ENCODE results near the gene CHST1.

Gene CHST1

DNA sequence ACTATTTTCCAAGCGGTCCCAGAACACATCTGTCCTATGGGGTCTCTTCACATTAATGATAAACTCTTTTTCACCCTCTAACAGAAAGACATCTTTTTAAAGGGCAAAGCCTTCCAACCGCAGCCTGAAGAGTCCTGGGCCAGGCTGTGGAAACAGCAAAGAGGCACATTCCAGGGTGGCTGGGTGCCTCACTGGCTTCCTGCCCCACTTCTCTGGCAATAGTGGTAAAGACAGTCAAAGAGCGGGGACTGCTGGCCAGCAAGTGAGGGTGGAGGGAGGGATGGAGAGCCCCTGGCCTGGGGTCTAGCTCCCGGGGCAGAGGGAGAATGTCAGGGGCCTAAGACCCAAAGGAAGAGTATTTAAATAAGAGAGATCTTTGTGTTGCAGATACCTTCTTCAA is 10.2 kb upstream of the CHST1 start:
- H3K27ac ChIP-seq = no peak overlapping the region
- no peak overlapping the region for H3K4me3 ChIP-seq

DNA sequence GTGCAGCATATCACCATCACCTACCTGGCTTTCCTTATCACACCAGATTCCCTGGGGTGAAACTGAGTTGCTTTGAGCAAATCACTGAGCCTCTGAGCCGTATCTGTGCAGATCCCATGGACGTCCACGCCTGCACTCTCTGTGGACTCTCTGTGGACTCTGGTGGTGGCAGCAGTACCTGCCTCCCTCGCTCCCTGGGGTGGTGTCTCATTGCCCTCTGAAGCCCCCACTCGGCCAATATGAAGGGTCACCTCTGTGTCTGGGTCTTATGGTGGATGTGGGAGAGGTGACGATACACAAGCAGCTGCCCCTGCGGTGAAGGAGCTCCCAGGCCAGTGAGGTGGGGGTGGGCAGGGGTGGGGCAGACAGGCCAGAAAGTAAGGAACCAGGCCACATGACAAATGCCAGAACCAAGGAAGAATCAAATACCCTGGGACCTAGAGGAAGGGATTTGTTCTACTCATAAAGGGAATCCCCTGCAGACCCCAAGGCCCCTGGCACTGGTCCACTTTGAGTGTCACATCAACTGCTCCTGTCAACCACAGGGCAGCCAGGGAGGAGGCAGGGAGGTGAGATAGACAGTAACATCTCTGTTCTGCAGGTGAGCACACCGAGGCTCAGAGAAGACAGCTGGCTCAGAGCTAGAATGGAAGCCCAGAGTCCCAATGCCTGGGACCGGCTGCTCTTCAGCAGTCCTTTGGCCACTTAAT is 9.2 kb upstream of the CHST1 start:
- no peak overlapping the region for H3K4me3 ChIP-seq
- H3K27ac ChIP-seq = no peak overlapping the region

DNA sequence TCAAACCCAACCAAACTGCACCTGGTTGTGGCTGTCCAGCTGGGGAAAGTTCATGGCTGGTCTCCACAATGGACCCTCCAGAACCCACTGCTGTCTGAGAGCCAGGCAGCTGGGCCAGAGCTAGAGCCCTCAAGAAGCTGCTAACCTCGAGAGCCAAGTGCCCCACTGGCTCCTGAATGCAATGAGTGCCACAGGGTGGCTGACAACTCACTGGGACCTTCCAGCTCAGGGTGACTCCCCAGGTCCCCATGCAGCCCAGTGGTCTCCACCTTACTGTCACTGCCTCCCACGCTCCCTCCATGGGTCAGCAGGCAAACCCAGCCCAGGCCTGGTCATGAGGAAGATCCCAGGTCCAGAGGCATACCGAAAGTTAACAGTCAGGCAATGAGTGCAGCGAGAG is 8.0 kb upstream of the CHST1 start:
- Histone ChIP-seq H3K27ac (no peak overlapping the region), H3K4me3 (no peak overlapping the region)

DNA sequence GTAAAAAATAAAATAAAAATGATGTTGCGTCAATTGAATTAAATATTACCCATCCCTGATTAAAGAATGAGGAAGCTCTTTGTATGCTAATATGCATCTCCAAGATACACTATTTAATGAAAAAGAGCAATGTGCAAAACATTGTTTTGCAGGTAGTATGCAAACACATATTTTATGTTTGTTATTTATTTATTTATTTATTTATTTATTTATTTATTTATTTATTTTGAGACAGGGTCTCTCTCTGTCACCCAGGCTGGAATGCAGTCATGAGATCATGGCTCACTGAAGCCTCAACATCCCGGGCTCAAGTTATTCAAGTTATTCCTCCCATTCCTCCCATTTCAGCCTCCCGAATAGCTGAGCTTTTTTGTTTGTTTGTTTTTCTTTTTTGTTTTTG is 7.2 kb upstream of the CHST1 start:
- Histone ChIP-seq H3K27ac (no peak overlapping the region), H3K4me3 (no peak overlapping the region)

DNA sequence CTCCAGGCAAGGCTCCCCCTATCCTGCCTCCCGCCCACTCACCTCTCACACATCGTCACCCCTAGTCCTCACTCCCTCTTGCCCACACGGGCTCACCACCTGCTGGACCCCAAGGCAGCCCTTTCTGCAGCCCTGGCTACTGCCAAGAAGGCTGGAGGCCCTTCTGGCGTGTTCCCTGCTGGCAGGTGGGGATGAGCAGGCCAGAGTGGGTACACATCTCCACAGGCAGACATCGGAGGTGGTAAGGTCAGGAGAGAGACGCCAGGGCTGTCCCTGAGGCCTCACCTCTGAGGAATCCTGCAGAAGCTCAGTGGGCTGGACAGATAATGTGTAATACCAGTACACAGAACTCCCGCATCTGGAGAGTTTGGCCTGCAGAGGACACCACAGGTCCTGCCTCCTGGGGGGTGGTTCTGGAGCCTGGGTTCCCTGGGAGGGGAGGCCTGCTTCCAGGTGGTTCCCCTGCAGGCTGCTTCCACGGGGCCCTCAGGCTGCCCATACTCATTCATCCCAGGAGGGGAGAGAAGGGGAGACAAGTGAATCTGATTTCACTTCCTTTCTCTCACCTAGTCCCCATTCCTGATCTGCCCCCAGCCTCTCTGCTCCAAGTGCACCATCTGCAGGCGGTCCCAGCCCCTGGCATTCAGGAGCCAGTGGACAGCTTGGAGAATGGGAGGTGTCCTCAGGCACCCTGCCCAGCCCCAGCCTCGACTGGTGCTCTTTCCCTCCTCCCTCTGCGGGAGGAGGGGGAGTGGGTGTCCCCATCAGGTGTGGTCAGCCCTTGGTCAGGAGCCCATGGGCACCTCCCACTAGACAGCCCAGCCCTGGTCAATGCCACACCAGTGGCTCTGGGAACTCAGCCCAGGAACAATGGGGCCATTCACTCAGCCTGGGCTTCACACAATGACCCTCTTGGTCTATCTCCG is 6.1 kb upstream of the CHST1 start:
- Histone ChIP-seq H3K4me3 (no peak overlapping the region), H3K27ac (no peak overlapping the region)

DNA sequence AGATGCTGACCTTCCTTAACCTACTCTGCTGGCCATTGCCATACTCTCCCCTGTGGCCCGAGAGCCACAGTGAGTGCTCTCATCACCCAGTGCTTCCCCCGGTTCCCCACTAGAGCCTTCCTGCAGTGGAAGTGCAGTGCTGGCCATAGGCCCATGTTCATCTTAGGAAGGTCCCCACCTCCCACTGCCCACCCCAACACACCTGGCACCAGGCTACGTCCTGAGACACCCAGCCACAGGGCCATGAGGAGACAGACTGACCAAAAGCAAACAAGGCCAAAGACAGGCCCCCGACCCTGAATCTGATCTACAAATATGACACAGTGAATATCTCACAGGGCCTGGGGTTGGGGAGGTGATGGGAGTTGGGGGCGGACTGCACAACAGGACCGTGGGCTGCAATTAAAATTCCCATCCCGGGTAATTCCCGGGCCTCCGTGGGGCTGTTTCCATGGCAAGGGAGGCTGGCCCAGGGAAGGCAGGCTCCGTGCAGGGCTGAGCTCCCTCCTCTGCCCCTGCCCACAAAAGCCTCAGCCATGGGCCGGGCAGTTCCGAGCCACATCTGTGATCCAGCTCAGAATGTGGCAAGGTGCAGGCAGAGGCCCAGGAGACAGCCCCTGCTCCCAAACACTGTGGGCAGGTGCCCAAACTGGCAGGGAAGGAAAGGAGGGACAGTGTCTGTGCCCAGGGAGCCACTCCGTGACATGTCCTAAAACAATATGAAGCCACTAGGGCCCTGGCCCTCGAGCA is 5.1 kb upstream of the CHST1 start:
- Histone ChIP-seq H3K27ac (no peak overlapping the region), H3K4me3 (no peak overlapping the region)

DNA sequence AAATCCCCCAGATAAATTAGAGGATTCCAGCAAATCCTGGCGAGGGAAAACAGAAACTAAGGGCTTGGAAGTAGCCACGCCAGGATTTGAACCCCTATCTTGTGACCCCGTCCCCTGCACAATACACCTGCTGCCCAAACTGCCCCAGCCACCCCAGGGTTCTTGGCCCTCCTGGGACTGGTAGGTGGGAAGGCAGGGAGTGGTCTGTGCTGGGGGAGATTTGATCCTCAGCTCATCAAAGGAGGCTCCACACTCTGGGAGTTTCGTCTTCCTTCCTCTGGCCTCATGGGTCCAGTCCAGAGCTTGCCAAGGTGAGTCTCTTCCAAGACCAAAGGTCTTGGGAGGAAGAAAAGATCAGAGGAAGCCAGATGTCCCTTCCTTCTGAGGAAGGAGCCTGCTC is 4.5 kb upstream of the CHST1 start:
- Histone ChIP-seq H3K27ac (no peak overlapping the region), H3K4me3 (no peak overlapping the region)

DNA sequence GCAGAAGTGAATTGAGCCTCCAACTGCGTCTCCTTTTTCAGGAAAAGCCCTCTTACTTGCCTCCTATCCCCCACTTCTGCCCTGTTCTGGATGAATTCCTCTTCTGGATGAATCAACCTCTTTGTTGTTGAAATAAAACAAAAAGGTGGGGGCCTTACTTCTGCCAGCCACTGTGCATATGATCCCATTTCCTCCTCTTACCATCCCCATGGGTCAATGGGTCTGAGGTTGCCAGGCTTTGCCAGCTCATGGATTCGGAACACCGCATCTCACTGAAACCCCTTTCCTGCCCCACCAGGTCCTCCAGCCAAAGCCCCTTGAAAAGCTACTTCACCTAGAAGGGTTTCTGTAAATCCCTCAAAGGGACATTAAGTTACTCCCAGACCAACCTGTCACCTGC is 3.7 kb upstream of the CHST1 start:
- Histone ChIP-seq H3K27ac (no peak overlapping the region), H3K4me3 (no peak overlapping the region)

DNA sequence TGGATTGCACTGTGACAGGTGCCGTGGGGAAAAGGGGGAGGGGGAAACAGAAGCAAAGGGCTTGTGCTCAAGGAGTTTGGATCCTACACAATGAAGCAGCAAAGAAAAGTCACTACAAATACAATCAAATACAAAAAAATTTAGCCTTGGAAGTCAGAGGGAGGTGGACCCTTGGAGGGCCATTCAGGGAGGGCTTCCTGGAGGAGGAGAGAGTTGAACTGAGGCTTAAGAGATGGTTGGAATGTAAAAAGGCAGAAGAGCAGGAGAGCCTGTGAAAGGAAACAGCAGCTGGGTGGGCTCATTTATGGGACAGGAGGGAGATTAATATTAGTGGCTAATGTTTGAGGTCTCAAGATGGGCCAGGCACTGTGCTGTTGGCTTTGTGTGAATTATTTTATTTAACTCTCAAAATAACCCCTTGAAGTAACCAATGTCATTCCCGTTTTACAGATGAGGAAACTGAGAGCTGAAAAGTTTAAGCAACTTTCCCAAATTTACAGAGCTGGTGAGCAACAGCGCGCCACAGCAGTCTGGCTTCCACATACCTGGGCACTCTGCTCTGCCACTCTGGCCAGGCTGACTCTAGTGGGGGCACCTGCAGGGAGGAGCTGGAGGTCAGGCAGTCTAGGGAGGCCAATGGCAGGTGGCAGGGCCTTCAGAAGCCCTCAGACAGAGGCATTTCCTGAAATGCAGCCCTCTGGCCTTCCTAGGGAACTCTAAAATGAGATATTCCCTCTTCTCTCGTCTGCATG is 2.7 kb upstream of the CHST1 start:
- no peak overlapping the region for H3K4me3 ChIP-seq
- no peak overlapping the region for H3K27ac ChIP-seq

DNA sequence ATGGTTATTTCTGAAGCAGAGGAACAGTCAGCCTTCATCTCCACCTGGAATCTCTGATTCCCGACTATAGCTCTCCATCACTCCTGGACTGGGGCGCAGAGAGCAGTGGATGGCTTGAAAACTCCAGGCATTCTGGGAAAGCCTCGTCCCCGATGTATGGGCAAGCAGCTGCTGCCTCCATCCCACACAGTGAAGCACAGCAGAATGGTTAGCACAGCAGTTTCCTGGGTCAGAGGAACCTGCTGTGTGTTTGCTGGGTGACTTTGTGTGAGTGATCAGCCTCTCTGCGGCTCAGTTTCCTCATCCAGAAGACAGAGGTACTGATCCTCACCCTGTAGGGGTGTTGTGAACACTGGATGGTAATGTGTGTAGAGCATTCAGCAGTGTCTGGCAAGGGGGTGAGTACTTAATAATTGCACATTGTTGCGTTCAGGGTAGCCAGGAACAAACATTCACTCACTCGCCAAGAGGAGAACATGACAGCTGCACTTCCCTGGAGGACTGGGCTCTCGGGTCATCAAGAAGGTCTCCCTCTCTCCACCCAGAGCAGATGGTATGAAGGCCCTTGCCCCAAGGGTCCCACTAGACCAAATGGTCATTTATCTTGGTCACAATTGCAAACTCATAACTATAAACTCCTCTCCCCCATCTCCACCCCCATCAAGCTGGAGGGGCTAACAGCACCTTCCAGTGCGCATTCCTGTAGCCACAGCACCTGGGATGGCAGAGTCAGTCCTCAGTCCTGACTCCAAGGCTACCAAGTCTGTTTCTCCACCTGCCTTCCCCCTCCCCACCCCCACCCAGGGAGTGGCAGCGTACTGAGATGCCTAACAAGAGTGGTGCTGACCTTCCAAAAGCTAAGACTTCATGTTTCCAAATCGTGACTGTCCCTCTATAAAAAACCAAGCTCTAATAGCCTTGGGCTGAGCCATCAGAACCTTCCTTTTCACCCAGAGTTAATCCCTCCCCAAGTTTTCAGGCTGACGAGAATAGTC is 1.5 kb upstream of the CHST1 start:
- H3K27ac ChIP-seq = no peak overlapping the region
- no peak overlapping the region for H3K4me3 ChIP-seq

DNA sequence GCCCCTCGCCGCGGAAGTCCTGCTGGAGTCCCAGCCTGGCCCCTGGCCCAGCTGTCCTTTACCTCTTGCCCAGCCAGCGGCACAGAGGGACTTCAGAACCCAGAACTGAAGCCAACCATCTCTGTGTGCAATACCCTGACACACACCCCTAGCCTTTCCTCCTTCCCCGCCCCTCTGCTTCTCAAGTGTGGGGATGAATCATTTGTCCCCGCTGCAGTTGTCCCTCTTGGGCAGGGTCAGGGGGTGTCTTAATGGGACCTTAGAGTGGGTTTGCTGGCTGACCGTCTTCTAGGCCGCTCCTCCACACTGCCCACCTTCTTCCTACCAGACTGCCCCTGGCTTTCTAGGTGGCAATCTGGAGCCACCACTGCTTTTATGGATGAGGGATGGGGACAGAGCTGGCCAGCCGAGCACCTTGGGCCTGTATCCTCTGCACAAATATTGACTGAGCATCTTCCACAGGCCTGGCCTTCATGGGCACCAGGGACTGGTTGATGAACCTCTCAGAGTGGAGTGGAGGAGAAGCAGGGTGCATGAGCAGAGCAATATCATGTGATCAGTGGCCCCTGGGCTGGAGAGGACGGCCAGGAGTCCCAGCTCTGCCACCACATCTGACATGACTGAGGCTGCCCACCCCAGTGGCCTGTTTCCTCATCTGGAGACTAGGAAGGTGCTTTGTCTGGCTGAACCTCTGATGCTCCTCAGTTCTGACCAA is 668 bp upstream of the CHST1 start:
- Histone ChIP-seq H3K4me3 (peak overlapping the region in 5 of 7 experiments; percentile 44 to 62 (median 46)), H3K27ac (no peak overlapping the region)

DNA sequence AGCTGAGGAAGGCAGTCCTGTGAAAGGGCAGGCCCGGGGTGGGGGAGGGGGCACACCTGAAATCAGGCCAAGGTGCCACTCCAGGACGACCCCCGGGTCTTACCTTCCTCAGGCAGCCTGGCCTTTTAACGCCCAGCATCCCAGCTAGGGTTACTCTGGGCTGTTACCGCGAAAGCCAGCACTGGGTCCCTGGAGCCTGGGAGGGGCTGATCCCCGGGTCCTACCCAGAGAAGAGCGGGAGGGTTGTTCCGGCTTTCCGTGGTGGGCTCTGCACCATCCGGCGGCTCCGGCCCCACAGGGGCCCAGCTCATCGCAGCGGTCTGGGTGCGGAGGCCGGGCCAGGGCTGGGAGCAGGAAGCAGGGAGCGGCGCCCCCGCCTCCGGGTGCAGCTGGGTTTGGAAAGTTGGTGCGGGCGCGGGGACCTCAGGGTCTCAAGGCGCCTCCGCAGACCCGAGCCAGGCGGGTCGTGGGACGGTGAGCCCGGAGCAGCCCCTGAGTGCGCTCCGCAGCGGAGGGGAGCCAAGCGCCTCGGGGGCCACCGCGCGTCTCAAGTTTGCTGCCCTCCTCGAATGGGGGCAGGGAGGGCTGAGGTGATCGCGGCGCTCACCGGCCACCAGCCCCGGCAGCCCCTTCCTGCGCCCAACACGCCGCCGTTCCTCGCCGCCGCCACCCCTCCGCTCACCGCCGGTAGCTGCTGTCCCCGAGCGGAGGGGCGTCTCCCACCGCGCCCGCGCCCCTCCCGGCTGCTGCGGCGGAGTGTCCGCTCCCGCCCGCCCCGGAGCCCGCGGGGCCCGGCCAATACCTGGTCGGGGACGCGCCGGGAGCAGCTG is 831 bp downstream of the CHST1 start:
- H3K27ac ChIP-seq = peak overlapping the region in 4 of 21 experiments; percentile 2 to 65 (median 27)
- peak overlapping the region; percentile 37 to 62 (median 46) for H3K4me3 ChIP-seq

DNA sequence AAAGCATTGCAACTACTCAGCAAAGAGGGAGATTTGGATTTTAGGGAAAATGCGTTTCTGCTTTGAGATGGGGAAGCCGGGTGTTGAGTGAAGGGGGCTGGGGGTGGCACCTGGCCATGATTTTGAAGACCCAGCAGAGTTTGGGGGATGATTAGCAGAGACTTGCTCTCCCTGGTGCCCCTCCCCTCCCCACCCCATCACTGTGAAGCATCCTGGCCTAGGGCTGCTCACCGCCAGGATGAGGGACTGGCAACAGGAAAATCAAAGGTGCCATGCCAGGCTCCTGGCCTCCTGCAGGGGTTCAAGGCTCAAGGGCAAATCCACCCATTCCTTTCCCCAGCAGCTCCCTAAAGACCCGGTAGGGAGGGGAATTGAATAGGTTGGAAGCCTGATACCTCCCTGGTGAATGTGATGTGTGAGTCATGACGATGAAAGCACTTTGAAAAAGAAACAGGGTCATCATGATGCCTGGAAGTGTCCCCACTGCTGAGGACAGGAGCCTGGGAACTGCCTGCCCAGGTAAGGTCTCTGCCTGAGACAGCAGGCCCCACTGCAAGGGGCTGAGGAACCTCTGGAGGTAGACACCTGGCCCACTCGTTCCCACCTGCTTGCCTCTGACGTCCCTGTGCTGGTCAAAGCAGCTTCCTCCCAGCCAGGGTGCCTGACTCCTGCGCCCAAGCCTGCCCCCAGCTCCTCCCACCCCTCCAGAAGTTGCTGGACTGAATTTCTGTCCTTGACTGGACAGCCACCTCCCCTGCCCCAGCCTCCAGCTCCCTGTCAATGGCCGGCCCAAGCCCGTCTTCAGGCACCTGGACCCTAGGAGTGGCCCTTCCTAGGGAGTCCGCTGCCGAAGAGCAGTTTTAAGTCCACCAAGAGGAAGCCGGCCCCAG is 1.7 kb downstream of the CHST1 start:
- Histone ChIP-seq H3K27ac (peak overlapping the region in 1 of 21 experiments; percentile 65), H3K4me3 (peak overlapping the region in 5 of 7 experiments; percentile 37 to 62 (median 46))

DNA sequence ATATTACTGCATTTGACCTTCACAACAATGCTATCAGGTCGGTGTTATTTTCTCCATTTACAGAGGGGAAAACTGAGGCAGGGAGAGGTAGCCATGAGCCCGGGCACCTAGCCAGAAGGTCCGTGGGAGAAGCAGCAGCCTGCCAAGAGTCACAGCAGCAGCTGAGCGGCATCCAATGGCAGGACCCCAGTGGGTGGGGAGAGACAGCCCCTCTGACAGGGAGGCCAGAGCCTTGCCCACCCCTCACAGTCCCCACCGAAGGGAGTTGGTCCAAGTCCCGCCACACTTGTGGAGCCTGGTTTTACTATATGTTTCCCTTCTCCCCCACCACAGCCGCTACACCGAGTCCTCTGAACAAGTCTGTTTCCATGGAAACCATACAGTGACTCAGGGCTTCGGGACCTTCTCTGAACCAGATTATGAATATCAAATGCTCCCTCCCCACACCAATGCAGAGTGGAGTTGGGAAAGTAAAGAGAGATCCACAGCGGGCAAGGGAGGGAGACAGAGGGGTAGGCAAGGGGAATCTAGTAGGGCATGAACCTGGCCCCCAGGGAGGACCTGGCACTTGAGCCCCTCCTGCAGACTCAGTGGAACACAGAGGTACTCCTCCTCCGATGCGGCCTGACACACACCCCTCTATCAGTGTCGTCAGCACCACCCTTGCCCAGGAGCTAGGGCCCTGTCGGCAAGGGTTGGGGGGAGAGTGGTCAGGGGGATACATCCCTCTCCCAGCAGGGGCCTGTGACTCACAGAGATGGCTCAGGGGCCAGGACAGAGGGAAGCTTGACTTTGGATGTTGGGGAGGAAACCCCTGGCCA is 2.5 kb downstream of the CHST1 start:
- Histone ChIP-seq H3K27ac (no peak overlapping the region), H3K4me3 (no peak overlapping the region)

DNA sequence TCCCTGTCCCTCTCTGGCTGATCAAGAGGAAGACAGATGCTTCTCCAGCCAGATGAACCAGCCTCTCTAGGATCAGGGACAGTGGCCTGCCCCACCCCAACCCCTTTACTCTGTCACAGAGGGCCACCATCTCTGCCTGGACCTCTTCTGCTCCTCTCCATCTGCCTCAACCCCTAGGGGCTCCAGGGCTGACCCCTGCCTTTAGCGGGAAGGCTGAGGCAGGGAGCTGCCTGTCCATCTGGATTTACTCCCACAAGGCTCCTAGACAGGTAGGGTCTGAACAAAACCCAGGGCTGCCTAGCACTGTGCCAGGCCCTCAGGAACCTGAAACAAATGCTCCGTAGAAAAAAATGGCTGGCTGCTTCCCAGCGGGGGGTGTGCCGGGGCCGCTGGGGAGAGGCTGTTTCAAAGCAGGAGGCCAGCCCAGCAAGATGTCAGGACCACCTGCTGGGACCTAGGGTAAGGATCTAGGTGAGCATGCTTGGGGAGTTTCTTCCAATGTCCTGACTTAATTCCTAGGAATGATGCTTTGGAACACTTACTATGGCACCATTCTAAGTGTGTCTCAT is 3.2 kb downstream of the CHST1 start:
- H3K4me3 ChIP-seq = no peak overlapping the region
- no peak overlapping the region for H3K27ac ChIP-seq

Measured in skin epidermis (tissue), 12 donors.